Measurements from ENCODE around the gene RASAL2. TPM values are rescaled to one million over a fixed set of nuclear protein-coding genes. Genes with fewer than 3 reads are reported as not detected.

RASAL2 gene
- total RNA-seq, 4 donors from 2014 or later = 26.0 to 51.4 (median 31.0) TPM

DNA sequence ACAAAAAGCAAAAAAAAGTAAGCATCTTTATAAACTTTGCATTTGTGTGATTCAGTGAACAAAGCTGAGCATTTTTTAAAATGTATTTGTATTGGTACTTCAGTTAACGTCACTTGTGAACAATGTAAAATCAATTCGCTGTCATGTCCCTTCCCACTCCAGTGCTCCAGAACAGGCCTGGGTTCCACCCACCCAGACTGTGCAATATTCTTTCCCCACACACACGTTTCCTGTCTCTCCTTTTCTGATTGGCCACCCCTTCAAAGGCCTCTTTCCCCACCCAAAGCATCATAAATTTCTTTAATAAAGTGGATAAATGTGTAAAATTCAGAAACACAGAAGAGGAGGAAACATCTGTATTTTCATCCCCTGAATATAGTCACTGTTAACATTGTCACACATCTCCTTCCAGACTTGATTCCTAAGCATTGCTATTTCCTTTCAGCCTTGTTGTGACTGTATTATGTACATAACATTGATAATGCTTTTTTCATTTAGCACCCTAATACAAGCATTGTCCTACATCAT is 390.9 kb downstream of the RASAL2 start:
- no peak overlapping the region for H3K4me3 ChIP-seq (ENCODE audit: low read depth, poor library complexity, severe bottlenecking)
- 57 to 66% methylated on average over 3 of the region's 3 CpGs for WGBS, 2 donors
- TF ChIP-seq, protein P1, sequence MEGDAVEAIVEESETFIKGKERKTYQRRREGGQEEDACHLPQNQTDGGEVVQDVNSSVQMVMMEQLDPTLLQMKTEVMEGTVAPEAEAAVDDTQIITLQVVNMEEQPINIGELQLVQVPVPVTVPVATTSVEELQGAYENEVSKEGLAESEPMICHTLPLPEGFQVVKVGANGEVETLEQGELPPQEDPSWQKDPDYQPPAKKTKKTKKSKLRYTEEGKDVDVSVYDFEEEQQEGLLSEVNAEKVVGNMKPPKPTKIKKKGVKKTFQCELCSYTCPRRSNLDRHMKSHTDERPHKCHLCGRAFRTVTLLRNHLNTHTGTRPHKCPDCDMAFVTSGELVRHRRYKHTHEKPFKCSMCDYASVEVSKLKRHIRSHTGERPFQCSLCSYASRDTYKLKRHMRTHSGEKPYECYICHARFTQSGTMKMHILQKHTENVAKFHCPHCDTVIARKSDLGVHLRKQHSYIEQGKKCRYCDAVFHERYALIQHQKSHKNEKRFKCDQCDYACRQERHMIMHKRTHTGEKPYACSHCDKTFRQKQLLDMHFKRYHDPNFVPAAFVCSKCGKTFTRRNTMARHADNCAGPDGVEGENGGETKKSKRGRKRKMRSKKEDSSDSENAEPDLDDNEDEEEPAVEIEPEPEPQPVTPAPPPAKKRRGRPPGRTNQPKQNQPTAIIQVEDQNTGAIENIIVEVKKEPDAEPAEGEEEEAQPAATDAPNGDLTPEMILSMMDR (IDR thresholded peaks at IDR 0.05) = no peak
- TF ChIP-seq POLR2A (IDR thresholded peaks at IDR 0.05) = no peak
- intact Hi-C loops (cut with DNase I; ENCODE audit: low total_unique reads) = no loop called here
- DNase-seq (ENCODE audit: low spot score in 2 of 2) = no peak

DNA sequence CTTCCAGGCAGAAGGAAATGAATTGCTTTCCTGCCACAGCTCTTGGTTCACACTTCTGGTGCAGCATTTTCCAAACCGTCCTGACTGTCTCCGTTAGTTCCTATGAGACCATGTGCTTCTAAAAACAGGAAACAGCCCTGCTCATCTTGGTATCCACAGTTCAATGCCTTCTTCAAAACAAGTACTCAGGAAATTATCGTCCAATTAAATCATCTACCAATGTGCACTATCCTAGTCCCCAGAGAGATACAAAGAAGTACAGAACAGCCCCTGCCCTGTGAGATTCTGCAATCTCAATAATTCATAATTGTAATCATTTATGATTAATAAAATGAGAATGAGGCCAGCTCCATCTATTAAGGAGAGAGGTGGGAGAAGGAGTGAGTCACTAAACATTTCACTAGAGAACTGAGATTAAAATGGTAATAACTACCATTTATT is 391.7 kb downstream of the RASAL2 start:
- intact Hi-C loops (cut with DNase I; ENCODE audit: low total_unique reads) = no loop called here
- no peak for TF ChIP-seq POLR2A (IDR thresholded peaks at IDR 0.05)
- TF ChIP-seq, protein P1 (IDR thresholded peaks at IDR 0.05) = no peak
- 54 to 67% methylated on average over 3 of the region's 3 CpGs for WGBS, 2 donors
- DNase-seq (ENCODE audit: low spot score in 2 of 2) = no peak
- H3K4me3 ChIP-seq (ENCODE audit: low read depth, poor library complexity, severe bottlenecking) = no peak overlapping the region

DNA sequence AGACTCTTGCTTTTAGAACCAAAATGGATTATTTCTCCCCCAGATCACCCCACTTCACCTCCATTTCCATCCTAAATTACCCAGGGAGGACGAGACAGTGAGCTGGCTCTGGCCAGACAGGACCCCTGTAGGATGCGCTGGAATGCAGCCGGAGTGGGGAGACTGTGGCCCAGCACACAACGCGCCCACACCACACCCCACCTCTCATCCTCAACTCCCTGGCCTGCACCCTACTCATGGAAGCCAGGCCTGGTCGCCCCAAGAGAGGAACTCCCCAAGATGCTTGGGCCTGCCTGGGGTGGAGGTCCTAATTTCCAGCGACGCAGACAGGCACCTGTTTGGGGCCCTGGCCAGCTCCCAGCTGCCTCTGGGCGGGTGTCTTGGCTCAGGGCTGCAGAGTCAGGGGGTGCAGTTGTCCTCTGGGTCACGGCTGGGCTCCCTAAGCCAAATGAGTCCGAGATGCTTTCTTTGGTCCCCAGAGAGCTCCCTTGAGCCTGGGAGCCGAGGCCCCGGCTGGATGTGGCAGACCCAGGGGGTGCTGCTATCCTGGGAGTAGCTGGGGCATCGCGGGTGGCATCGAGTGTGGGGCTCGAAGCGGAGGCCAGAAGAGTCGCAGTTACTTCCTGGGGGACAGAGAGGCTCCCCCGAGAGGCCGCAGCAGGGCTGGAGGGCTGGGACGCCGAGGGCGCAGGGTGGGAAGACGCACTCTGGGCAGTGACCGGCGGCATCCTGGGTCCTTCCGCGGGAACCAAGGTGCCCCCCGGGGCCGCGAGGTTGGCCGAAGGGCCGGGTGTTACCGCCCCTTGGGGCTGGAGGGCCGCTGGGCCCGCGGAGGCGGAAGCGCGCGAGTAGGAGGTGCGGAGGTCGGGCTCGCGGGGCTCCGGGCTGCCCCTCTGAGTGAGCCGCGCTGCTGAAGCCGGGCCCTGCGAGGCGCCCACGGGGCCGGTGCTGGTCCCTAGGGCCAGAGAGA is 392.5 kb downstream of the RASAL2 start:
- intact Hi-C loops (cut with DNase I; ENCODE audit: low total_unique reads) = no loop called here

DNA sequence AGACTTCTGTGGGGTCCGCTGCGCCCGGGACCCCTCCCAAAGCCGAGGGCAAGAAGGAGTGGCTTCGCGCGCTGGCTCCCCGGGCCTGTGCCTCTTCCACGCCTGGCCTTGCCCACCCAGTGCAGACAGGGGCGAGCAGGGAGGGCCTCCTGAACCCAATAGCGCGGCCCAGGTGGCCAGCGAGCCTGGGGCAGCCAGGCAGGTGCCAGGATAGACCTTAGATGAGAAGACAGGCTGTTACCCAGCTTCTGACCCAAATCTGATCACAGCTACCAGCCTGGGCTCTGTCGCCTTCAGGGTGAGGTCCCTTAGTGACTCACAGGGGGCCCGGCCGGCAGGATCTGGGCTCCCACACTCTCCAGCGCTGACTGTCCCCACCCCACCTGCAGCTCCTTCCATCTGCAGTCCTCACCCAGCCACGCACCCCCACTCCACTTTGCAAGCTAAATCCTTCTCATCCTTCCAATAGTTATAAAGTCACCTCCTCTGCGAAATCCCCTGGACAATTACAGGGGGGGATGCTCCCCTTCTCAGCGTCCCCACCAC is 393.2 kb downstream of the RASAL2 start:
- H3K4me3 ChIP-seq (ENCODE audit: low read depth, poor library complexity, severe bottlenecking) = no peak overlapping the region
- intact Hi-C loops (cut with DNase I; ENCODE audit: low total_unique reads) = no loop called here
- 42 to 45% methylated on average over 14 to 20 of the region's 20 CpGs for whole genome bisulfite sequencing, 2 donors
- TF ChIP-seq, protein P1 (IDR thresholded peaks at IDR 0.05) = no peak
- TF ChIP-seq POLR2A (IDR thresholded peaks at IDR 0.05) = no peak
- DNase-seq (ENCODE audit: low spot score in 2 of 2) = peak in 1 of 2 donors; percentile 80

More for the DNA sequence above, 392.5 kb downstream of the RASAL2 start:
- WGBS, 2 donors = 38 to 39% methylated on average over 38 to 44 of the region's 54 CpGs
- peak in 1 of 2 donors; percentile 83 for DNase-seq (ENCODE audit: low spot score in 2 of 2)
- no peak for TF ChIP-seq POLR2A (IDR thresholded peaks at IDR 0.05)
- TF ChIP-seq, protein P1 (IDR thresholded peaks at IDR 0.05) = no peak
- no peak overlapping the region for H3K4me3 ChIP-seq (ENCODE audit: low read depth, poor library complexity, severe bottlenecking)

DNA sequence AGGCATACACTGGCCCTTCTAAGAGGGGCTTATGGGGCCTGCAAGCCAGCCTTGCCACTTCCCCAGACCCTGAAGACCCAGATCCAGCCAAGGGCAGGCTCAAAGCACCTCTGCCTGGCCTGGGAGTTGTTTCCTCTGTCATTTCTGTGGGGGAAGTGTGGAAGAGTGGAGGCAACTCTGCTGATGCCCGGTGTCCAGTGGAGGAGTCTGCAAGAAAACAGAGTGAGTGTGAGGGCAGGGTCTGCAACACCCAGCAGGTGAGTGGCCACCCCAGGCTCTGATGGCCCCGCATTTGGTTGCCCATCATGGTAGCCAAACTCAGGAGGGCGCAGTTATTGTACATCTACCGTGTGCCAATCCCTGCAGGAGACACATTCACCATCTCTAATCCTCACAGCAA is 394.5 kb downstream of the RASAL2 start:
- TF ChIP-seq, protein P1 (IDR thresholded peaks at IDR 0.05) = no peak
- TF ChIP-seq POLR2A (IDR thresholded peaks at IDR 0.05) = no peak
- 93% methylated on average over 4 of the region's 4 CpGs for WGBS, 2 donors
- peak in 1 of 2 donors; percentile 32 for DNase-seq (ENCODE audit: low spot score in 2 of 2)
- no peak overlapping the region for H3K4me3 ChIP-seq (ENCODE audit: low read depth, poor library complexity, severe bottlenecking)
- intact Hi-C loops (cut with DNase I; ENCODE audit: low total_unique reads) = no loop called here
